HepG2 (cell line): ENCODE measurements around the gene SNRNP27. TPM values are rescaled to one million over a fixed set of nuclear protein-coding genes. Genes with fewer than 3 reads are reported as not detected.

Experiments
- E2F1 ChIP-seq: sonication (generic); formaldehyde crosslinking; IDR thresholded peaks from 2 replicates; pipeline ENCODE4 v1.5.0; 2020; ENCODE audit warnings: missing genetic modification reagents
- GFI1 ChIP-seq: sonication (generic); formaldehyde crosslinking; IDR thresholded peaks from 2 replicates; pipeline ENCODE4 v1.5.0; 2020; ENCODE audit warnings: missing genetic modification reagents, mild to moderate bottlenecking, borderline replicate concordance
- HNRNPLL ChIP-seq: fragments of 200-400 bp; formaldehyde crosslinking; IDR thresholded peaks from 2 replicates; pipeline ENCODE4 v1.6.1; 2017; ENCODE audit warnings: mild to moderate bottlenecking, low read depth, low read length; ENCODE audit not compliant: poor library complexity, severe bottlenecking
- HOXA5 ChIP-seq: sonication (generic); formaldehyde crosslinking; IDR thresholded peaks from 2 replicates; pipeline ENCODE4 v1.4.0; 2020; ENCODE audit warnings: missing genetic modification reagents
- NFAT5 ChIP-seq: sonication (generic); formaldehyde crosslinking; IDR thresholded peaks from 2 replicates; pipeline ENCODE4 v1.4.0; 2020; ENCODE audit warnings: missing genetic modification reagents
- SNRNP70 ChIP-seq: fragments of 200-400 bp; formaldehyde crosslinking; IDR thresholded peaks from 2 replicates; pipeline ENCODE4 v1.6.1; 2017; ENCODE audit warnings: mild to moderate bottlenecking, low read depth, low read length, moderate library complexity
- SOX6 ChIP-seq, 2 experiments: fragments of 450-650 bp in 1 of 2; sonication (generic) in 1 of 2; formaldehyde crosslinking in 1 of 2; IDR thresholded peaks; 2 replicates each; pipeline versions ENCODE4 v1.4.0 to v1.6.1; 2017 to 2020; ENCODE audit warnings: antibody characterized with exemption in 1 of 2, mild to moderate bottlenecking in 1 of 2, missing genetic modification reagents in 1 of 2
- THRA ChIP-seq: sonication (generic); formaldehyde crosslinking; IDR thresholded peaks from 2 replicates; pipeline ENCODE4 v1.4.0; 2020; ENCODE audit warnings: missing genetic modification reagents, borderline replicate concordance
- ZFP82 ChIP-seq: sonication (generic); formaldehyde crosslinking; IDR thresholded peaks from 2 replicates; pipeline ENCODE4 v1.5.1; 2020; ENCODE audit warnings: mild to moderate bottlenecking, missing genetic modification reagents, borderline replicate concordance
- ZNF142 ChIP-seq: sonication (generic); formaldehyde crosslinking; IDR thresholded peaks from 2 replicates; pipeline ENCODE4 v1.4.0; 2020; ENCODE audit warnings: missing genetic modification reagents
- ZNF430 ChIP-seq: sonication (generic); formaldehyde crosslinking; IDR thresholded peaks from 2 replicates; pipeline ENCODE4 v1.9.0; 2021; ENCODE audit warnings: mild to moderate bottlenecking, missing genetic modification reagents
- ZNF605 ChIP-seq: sonication (generic); formaldehyde crosslinking; IDR thresholded peaks from 2 replicates; pipeline ENCODE4 v1.8.0; 2022; ENCODE audit warnings: mild to moderate bottlenecking, missing genetic modification reagents
- ZNF740 ChIP-seq: sonication (generic); formaldehyde crosslinking; IDR thresholded peaks from 2 replicates; pipeline ENCODE4 v1.4.0; 2020; ENCODE audit warnings: missing genetic modification reagents
- polyA plus RNA-seq, 8 experiments: library from polyadenylated mRNA; depleted of rRNA in 3 of 8; stranded (reverse) in 7 of 8; unstranded in 1 of 8; fragments of >200 nt; fragmentation: Illumina TruSeq in 4 of 8; extraction: Trizol in 4 of 8; gene quantifications; 2 replicates each; pipeline versions ENCODE4 v1.2.1 to v1.2.3, GENCODE V29; 2011 to 2016; ENCODE audit warnings: low read depth in 4 of 8, missing spikeins in 1 of 8, mixed read lengths in 1 of 8; ENCODE audit not compliant: insufficient read depth in 1 of 8
- total RNA-seq, 5 experiments: library from RNA; depleted of rRNA; stranded (reverse); fragments of >200 nt; fragmentation: Illumina TruSeq; extraction: Trizol; gene quantifications; 2 replicates each; pipeline ENCODE4 v1.2.3, GENCODE V29; 2016; ENCODE audit warnings: low read depth in 1 of 5

SNRNP27 gene
- total and polyA plus RNA-seq, 2 of the 13 experiments (the other 11 are each of a cell fraction or from before 2014, with no cell fraction given), result 49.8 to 54.6 TPM

- no peak for TF ChIP-seq ZFP82 (CRISPR knock-in tag)
- TF ChIP-seq GFI1 (CRISPR knock-in tag), result peak; percentile 6; the same call in 1 of the 2 replicates
- no peak for TF ChIP-seq E2F1 (CRISPR knock-in tag)
- TF ChIP-seq NFAT5 (CRISPR knock-in tag), result no peak
- TF ChIP-seq HNRNPLL, result no peak
- no peak for TF ChIP-seq ZNF740 (CRISPR knock-in tag)
- TF ChIP-seq THRA (CRISPR knock-in tag), result peak; percentile 12; the same call in 1 of the 2 replicates
- TF ChIP-seq ZNF430, result 0 out of 2 replicates have a peak, but pooled peaks have one; percentile 34
- TF ChIP-seq HOXA5 (CRISPR knock-in tag), result 0 out of 2 replicates have a peak, but pooled peaks have one; percentile 60
- TF ChIP-seq ZNF142 (CRISPR knock-in tag), result no peak
- no peak for TF ChIP-seq SOX6 (IDR thresholded peaks at IDR 0.05)
- TF ChIP-seq SOX6 (CRISPR knock-in tag; IDR thresholded peaks at IDR 0.05), result peak; percentile 90
- TF ChIP-seq SNRNP70, result no peak
- no peak for TF ChIP-seq ZNF605 (CRISPR knock-in tag)
These were observed 40.3 kb downstream of the SNRNP27 start (continued) for GRCh38 chr2:69933839-69934613.
